ENCODE measurements around the gene CENPK. TPM values are rescaled to one million over a fixed set of nuclear protein-coding genes. Genes with fewer than 3 reads are reported as not detected.

Gene CENPK
- total and polyA plus RNA-seq, 12 donors = 0.32 to 13.7 (median 1.3) TPM; not detected in 1

DNA sequence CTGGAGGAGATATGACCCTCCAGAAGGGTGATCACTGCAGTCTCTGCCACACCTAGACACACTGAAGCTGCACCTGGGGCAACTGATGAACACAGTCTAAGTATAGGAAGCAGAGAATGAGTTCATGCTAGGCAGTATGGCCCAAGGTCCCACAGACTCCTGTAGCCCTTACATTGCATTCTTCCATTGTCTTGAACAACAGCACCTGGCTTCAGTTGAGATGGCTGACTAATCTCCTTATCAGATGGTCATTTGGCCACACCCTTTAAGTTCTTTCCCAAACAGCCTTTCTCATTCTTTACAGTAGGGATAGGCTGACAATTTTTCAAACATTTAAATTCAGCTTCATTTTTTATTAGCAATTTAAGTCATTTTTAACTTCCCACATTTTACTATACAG, 23.1 kb downstream of the CENPK start:
- no peak overlapping the region for H3K27ac ChIP-seq
- no peaks in the 10 kb centered on the region for H3K4me1 ChIP-seq (replicated peaks in 1 of 2)
- no peaks in the 10 kb centered on the region for H3K9me3 ChIP-seq (replicated peaks in 1 of 3)
- no peak for DNase-seq
- H3K4me3 ChIP-seq = no peak overlapping the region
- no peaks in the 10 kb centered on the region for H3K36me3 ChIP-seq (replicated peaks in 1 of 2)
- intact Hi-C loops (cut with DNase I) = no loop called here
- TF ChIP-seq POLR2A (IDR thresholded peaks at IDR 0.05) (no peak), CTCF (IDR thresholded peaks at IDR 0.05) (no peak)
- no peaks in the 10 kb centered on the region for H3K27me3 ChIP-seq

GRCh38 chr5:65535529-65535987, 27.4 kb downstream of the CENPK start:
- DNase-seq = no peak
- no peaks in the 10 kb centered on the region for H3K36me3 ChIP-seq (replicated peaks in 1 of 2)
- H3K4me1 ChIP-seq (replicated peaks in 1 of 2) = no peaks in the 10 kb centered on the region
- H3K27ac ChIP-seq = no peak overlapping the region
- TF ChIP-seq CTCF (IDR thresholded peaks at IDR 0.05) = no peak
- no peak for TF ChIP-seq POLR2A (IDR thresholded peaks at IDR 0.05)
- no peaks in the 10 kb centered on the region for H3K9me3 ChIP-seq (replicated peaks in 1 of 3)
- intact Hi-C loops (cut with DNase I) = no loop called here
- no peak overlapping the region for H3K4me3 ChIP-seq
- H3K27me3 ChIP-seq = no peaks in the 10 kb centered on the region
- WGBS, 4 donors = 92 to 95% (median 94%) methylated on average over 6 of the region's 6 CpGs

DNA sequence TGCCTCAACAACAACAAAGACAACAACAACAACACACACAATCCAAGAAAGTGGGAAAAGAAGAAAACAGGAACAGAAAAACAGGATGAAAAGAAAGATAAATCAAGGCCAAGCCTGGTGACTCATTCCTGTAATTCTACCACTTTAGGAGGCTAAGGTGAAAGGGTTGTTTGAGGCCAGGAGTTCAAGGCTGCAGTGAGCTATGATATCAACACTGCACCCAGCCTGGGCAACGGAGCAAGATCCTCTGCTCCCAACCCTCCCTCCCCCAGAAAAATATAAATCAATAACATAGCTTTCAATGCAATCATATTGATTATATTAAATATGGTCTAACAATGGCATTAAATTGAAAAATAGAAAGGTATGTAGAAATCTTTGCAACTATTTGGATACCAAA, 32.1 kb downstream of the CENPK start:
- 65 to 72% (median 68%) methylated on average over 1 of the region's 1 CpG for WGBS, 4 donors
- Histone ChIP-seq H3K36me3 (replicated peaks in 1 of 2) (no peaks in the 10 kb centered on the region), H3K9me3 (replicated peaks in 1 of 3) (no peaks in the 10 kb centered on the region), H3K4me3 (no peak overlapping the region), H3K27me3 (no peaks in the 10 kb centered on the region), H3K4me1 (replicated peaks in 1 of 2) (no peaks in the 10 kb centered on the region), H3K27ac (no peak overlapping the region)
- intact Hi-C loops (cut with DNase I) = no loop called here
- no peak for DNase-seq
- TF ChIP-seq POLR2A (IDR thresholded peaks at IDR 0.05) = no peak
- TF ChIP-seq CTCF (IDR thresholded peaks at IDR 0.05) = no peak

GRCh38 chr5:65525726-65526125, 37.2 kb downstream of the CENPK start:
- no peaks in the 10 kb centered on the region for H3K36me3 ChIP-seq (replicated peaks in 1 of 2)
- WGBS, 4 donors = 87 to 98% (median 94%) methylated on average over 3 of the region's 3 CpGs
- no peak for DNase-seq
- intact Hi-C loops (cut with DNase I) = no loop called here
- TF ChIP-seq CTCF (IDR thresholded peaks at IDR 0.05) (no peak), POLR2A (IDR thresholded peaks at IDR 0.05) (no peak)
- no peak overlapping the region for H3K4me3 ChIP-seq
- H3K27ac ChIP-seq = no peak overlapping the region
- H3K9me3 ChIP-seq (replicated peaks in 1 of 3) = no peaks in the 10 kb centered on the region
- H3K4me1 ChIP-seq (replicated peaks in 1 of 2) = no peaks in the 10 kb centered on the region
- no peaks in the 10 kb centered on the region for H3K27me3 ChIP-seq

All from adrenal gland (tissue), 12 donors.